Suprapubic skin (tissue), 3 donors: ENCODE data around the gene STK32B.

Experiments used
- POLR2A ChIP-seq, 2 donors: fragments of 450-650 bp; IDR thresholded peaks; one replicate each; pipeline ENCODE4 v1.6.1; 2017; ENCODE audit warnings: antibody characterized with exemption in 2 of 2, mild to moderate bottlenecking in 2 of 2, moderate library complexity in 2 of 2
- TF ChIP-seq, protein P1 (sequence below), 2 donors: fragments of 200-600 bp in 1 of 2; fragments of 450-650 bp in 1 of 2; sonication (generic) in 1 of 2; IDR thresholded peaks; one replicate each; pipeline ENCODE4 v1.5.1; 2016 to 2019; ENCODE audit warnings: antibody characterized with exemption in 2 of 2, mild to moderate bottlenecking in 1 of 2, moderate library complexity in 1 of 2

DNA sequence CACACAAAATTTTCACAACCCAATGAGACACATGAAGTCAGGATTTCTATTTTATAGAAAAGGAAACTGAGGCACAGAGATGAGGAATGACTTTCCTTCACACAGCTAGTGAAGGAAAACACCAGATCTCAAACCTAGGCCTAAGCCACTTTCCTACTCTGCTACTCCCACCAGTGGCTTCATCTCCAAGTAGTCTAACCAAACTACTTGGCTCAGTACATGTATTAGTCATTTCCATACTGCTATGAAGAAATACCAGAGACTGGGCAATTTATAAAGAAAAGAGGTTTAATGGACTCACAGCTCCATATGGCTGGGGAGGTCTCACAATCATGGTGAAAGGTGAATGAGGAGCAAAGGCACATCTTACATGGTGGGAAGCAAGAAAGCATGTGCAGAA is 460.5 kb downstream of the STK32B start:
- TF ChIP-seq, protein P1, sequence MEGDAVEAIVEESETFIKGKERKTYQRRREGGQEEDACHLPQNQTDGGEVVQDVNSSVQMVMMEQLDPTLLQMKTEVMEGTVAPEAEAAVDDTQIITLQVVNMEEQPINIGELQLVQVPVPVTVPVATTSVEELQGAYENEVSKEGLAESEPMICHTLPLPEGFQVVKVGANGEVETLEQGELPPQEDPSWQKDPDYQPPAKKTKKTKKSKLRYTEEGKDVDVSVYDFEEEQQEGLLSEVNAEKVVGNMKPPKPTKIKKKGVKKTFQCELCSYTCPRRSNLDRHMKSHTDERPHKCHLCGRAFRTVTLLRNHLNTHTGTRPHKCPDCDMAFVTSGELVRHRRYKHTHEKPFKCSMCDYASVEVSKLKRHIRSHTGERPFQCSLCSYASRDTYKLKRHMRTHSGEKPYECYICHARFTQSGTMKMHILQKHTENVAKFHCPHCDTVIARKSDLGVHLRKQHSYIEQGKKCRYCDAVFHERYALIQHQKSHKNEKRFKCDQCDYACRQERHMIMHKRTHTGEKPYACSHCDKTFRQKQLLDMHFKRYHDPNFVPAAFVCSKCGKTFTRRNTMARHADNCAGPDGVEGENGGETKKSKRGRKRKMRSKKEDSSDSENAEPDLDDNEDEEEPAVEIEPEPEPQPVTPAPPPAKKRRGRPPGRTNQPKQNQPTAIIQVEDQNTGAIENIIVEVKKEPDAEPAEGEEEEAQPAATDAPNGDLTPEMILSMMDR (IDR thresholded peaks at IDR 0.05), result no peak
- TF ChIP-seq POLR2A (IDR thresholded peaks at IDR 0.05), result no peak
